ENCODE data around the gene NEURL4. TPM values are rescaled to one million over a fixed set of nuclear protein-coding genes. Genes with fewer than 3 reads are reported as not detected.

The NEURL4 gene
- total RNA-seq, 1 experiment from 2014 or later, result 46.5 TPM

- CTCF ChIA-PET, result interaction anchor here (0.5 to 1.3 kb wide), 6 partner anchors 14 to 679 kb away, joined by 3 to 11 read pairs (median 4); no protein-coding TSS in a partner anchor
- intact Hi-C loops (cut with micrococcal nuclease; ENCODE audit: unreplicated experiment), result loop anchor here (2.0 kb wide), 1 partner anchor 21 kb away; no protein-coding TSS in a partner anchor
These were observed 350 bp upstream of the NEURL4 start for GRCh38 chr17:7329374-7329996.

DNA sequence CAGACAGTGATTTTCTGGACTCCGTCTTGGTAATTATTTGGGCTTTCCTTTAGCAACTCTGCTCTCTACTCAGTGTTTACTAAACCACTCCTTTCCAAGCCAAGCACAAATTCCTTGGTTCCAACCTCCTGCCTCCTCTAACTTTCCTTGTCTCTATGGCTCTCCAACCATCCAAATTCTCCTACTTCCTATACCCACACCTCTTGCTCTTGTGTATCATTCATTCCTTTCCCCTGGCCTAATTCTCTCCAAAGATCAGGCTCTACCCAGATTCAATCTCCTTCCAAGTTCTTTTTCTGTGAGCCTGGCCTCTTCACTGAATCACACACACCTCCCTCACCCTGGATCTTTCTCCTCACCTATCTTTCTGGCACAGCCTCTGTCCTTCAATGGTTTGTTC is 1.1 kb downstream of the NEURL4 start:
- Histone ChIP-seq H3K36me3 (ENCODE audit: low read depth) (peaks cover 4% of the 10 kb centered on the region; the same call in 1 of the 2 replicates), H3K9me3 (ENCODE audit: insufficient read depth, low read depth) (no peaks in the 10 kb centered on the region), H3F3A (ENCODE audit: insufficient read depth, low read depth) (peaks cover 12% of the 10 kb centered on the region; the same call in 1 of the 2 replicates), H3K4me2 (peak overlapping the region; percentile 96), H4K20me1 (ENCODE audit: insufficient read depth) (no peaks in the 10 kb centered on the region), H3K79me2 (ENCODE audit: low read depth) (peaks cover 25% of the 10 kb centered on the region), H3K27me3 (ENCODE audit: insufficient read depth, low read depth) (no peaks in the 10 kb centered on the region), H3K9me2 (ENCODE audit: insufficient read depth) (no peaks in the 10 kb centered on the region), H3K27ac (no peak overlapping the region), H3K4me1 (replicated peaks; ENCODE audit: insufficient read depth) (peaks cover 16% of the 10 kb centered on the region), H3K4me3 (peak overlapping the region; percentile 100), H2AFZ (no peak overlapping the region)
- DNase-seq, result no peak
- intact Hi-C loops (cut with micrococcal nuclease; ENCODE audit: unreplicated experiment), result loop anchor here (2.0 kb wide), 1 partner anchor 19 kb away; no protein-coding TSS in a partner anchor
- POLR2A ChIA-PET (ENCODE audit: unreplicated experiment), result no interaction called here
- BruUV-seq (replicated peaks), result no TSS peak
- CTCF ChIA-PET, result no interaction called here
- TF ChIP-seq EZH2 (IDR thresholded peaks at IDR 0.05; ENCODE audit: low read depth) (no peak), CTCF (conservative IDR thresholded peaks at IDR 0.05) (no peak)

More at GRCh38 chr17:7329374-7329996, 350 bp upstream of the NEURL4 start:
- peak overlapping the region; percentile 67 for H3K27ac ChIP-seq
- POLR2A ChIA-PET (ENCODE audit: unreplicated experiment), result interaction anchor here (0.5 to 1.1 kb wide), 20 partner anchors 9 to 823 kb away, joined by 3 to 16 read pairs (median 5); partner anchors contain the start of genes GABARAP, SENP3, TMEM256 and TMEM95
- TF ChIP-seq CTCF (conservative IDR thresholded peaks at IDR 0.05) (no peak), EZH2 (IDR thresholded peaks at IDR 0.05; ENCODE audit: low read depth) (no peak)
- no peaks in the 10 kb centered on the region for H3K9me3 ChIP-seq (ENCODE audit: insufficient read depth, low read depth)
- peak; percentile 94 to 98 for DNase-seq
- peaks cover 9% of the 10 kb centered on the region; the same call in 1 of the 2 replicates for H3F3A ChIP-seq (ENCODE audit: insufficient read depth, low read depth)
- TSS peak; percentile 86 for BruUV-seq (replicated peaks)
- no peaks in the 10 kb centered on the region for H3K36me3 ChIP-seq (ENCODE audit: low read depth)
- peaks cover 25% of the 10 kb centered on the region for H3K79me2 ChIP-seq (ENCODE audit: low read depth)
- peaks cover 16% of the 10 kb centered on the region for H3K4me1 ChIP-seq (replicated peaks; ENCODE audit: insufficient read depth)
- H3K9me2 ChIP-seq (ENCODE audit: insufficient read depth), result no peaks in the 10 kb centered on the region
- H4K20me1 ChIP-seq (ENCODE audit: insufficient read depth), result no peaks in the 10 kb centered on the region
- peak overlapping the region; percentile 100 for H3K4me3 ChIP-seq
- H2AFZ ChIP-seq, result peak overlapping the region; percentile 90
- peak overlapping the region; percentile 96 for H3K4me2 ChIP-seq
- no peaks in the 10 kb centered on the region for H3K27me3 ChIP-seq (ENCODE audit: insufficient read depth, low read depth)

- peaks cover 12% of the 10 kb centered on the region; the same call in 1 of the 2 replicates for H3F3A ChIP-seq (ENCODE audit: insufficient read depth, low read depth)
- intact Hi-C loops (cut with micrococcal nuclease; ENCODE audit: unreplicated experiment), result no loop called here
- peak overlapping the region; percentile 96 for H3K4me2 ChIP-seq
- DNase-seq, result no peak
- H3K79me2 ChIP-seq (ENCODE audit: low read depth), result peaks cover 25% of the 10 kb centered on the region
- BruUV-seq (replicated peaks), result no TSS peak
- no peaks in the 10 kb centered on the region for H3K27me3 ChIP-seq (ENCODE audit: insufficient read depth, low read depth)
- no peaks in the 10 kb centered on the region for H3K9me2 ChIP-seq (ENCODE audit: insufficient read depth)
- H2AFZ ChIP-seq, result no peak overlapping the region
- ChIA-PET CTCF (no interaction called here), POLR2A (ENCODE audit: unreplicated experiment) (no interaction called here)
- peaks cover 4% of the 10 kb centered on the region; the same call in 1 of the 2 replicates for H3K36me3 ChIP-seq (ENCODE audit: low read depth)
- H3K4me3 ChIP-seq, result peak overlapping the region; percentile 100; the same call in 1 of the 2 replicates
- H4K20me1 ChIP-seq (ENCODE audit: insufficient read depth), result no peaks in the 10 kb centered on the region
- no peak overlapping the region for H3K27ac ChIP-seq
- peaks cover 16% of the 10 kb centered on the region for H3K4me1 ChIP-seq (replicated peaks; ENCODE audit: insufficient read depth)
- no peaks in the 10 kb centered on the region for H3K9me3 ChIP-seq (ENCODE audit: insufficient read depth, low read depth)
- TF ChIP-seq CTCF (conservative IDR thresholded peaks at IDR 0.05) (no peak), EZH2 (IDR thresholded peaks at IDR 0.05; ENCODE audit: low read depth) (no peak)
These were observed 1.6 kb downstream of the NEURL4 start for GRCh38 chr17:7327501-7327900.

All from PC-9 (cell line).